ENCODE results near the gene BEND7. TPM values are rescaled to one million over a fixed set of nuclear protein-coding genes. Genes with fewer than 3 reads are reported as not detected.
"Not testable (repeated sequence)": the region's sequence is repeated elsewhere in the genome, so short reads cannot be mapped to it uniquely, and the experiment has no call there.

Gene BEND7
- total RNA-seq, 1 experiment from 2014 or later = 3.1 TPM

GRCh38 chr10:13445656-13446400 lies 83.0 kb downstream of the BEND7 start:
- Histone ChIP-seq H3K4me3 (no peak overlapping the region), H3K36me3 (no peaks in the 10 kb centered on the region; the same call in 1 of the 2 replicates), H3K4me1 (replicated peaks) (no peaks in the 10 kb centered on the region), H3K27ac (no peak overlapping the region), H3K27me3 (replicated peaks) (no peaks in the 10 kb centered on the region; the same call in 1 of the 2 replicates), H3K9me3 (replicated peaks) (no peaks in the 10 kb centered on the region)
- no peak for DNase-seq (ENCODE audit: low read depth in 1 of 2, low spot score in 2 of 2)

GRCh38 chr10:13441476-13441875 lies 87.3 kb downstream of the BEND7 start:
- H3K36me3 ChIP-seq = no peaks in the 10 kb centered on the region
- no peak overlapping the region for H3K27ac ChIP-seq
- H3K9me3 ChIP-seq (replicated peaks) = no peaks in the 10 kb centered on the region
- no peaks in the 10 kb centered on the region; the same call in 1 of the 2 replicates for H3K27me3 ChIP-seq (replicated peaks)
- no peak overlapping the region for H3K4me3 ChIP-seq
- H3K4me1 ChIP-seq (replicated peaks) = no peaks in the 10 kb centered on the region
- no peak for DNase-seq (ENCODE audit: low read depth in 1 of 2, low spot score in 2 of 2)

GRCh38 chr10:13440185-13441061 lies 88.4 kb downstream of the BEND7 start:
- Histone ChIP-seq H3K36me3 (no peaks in the 10 kb centered on the region), H3K27me3 (replicated peaks) (no peaks in the 10 kb centered on the region; the same call in 1 of the 2 replicates), H3K4me3 (no peak overlapping the region), H3K27ac (no peak overlapping the region), H3K9me3 (replicated peaks) (no peaks in the 10 kb centered on the region), H3K4me1 (replicated peaks) (no peaks in the 10 kb centered on the region)
- no peak for DNase-seq (ENCODE audit: low read depth in 1 of 2, low spot score in 2 of 2)

GRCh38 chr10:13439313-13440184 lies 89.3 kb downstream of the BEND7 start:
- no peaks in the 10 kb centered on the region for H3K4me1 ChIP-seq (replicated peaks)
- no peak overlapping the region for H3K4me3 ChIP-seq
- no peak for DNase-seq (ENCODE audit: low read depth in 1 of 2, low spot score in 2 of 2)
- no peaks in the 10 kb centered on the region for H3K9me3 ChIP-seq (replicated peaks)
- no peak overlapping the region for H3K27ac ChIP-seq
- H3K36me3 ChIP-seq = no peaks in the 10 kb centered on the region
- no peaks in the 10 kb centered on the region; the same call in 1 of the 2 replicates for H3K27me3 ChIP-seq (replicated peaks)

- Histone ChIP-seq H3K27me3 (replicated peaks) (no peaks in the 10 kb centered on the region; the same call in 1 of the 2 replicates), H3K4me3 (no peak overlapping the region), H3K36me3 (no peaks in the 10 kb centered on the region), H3K4me1 (replicated peaks) (no peaks in the 10 kb centered on the region), H3K9me3 (replicated peaks) (no peaks in the 10 kb centered on the region), H3K27ac (no peak overlapping the region)
- no peak for DNase-seq (ENCODE audit: low read depth in 1 of 2, low spot score in 2 of 2)
These were observed 91.7 kb downstream of the BEND7 start for GRCh38 chr10:13437026-13437555.

GRCh38 chr10:13427943-13428342 lies 100.9 kb downstream of the BEND7 start:
- not testable (repeated sequence) for DNase-seq (ENCODE audit: low read depth in 1 of 2, low spot score in 2 of 2); H3K4me1 ChIP-seq (replicated peaks); H3K4me3 ChIP-seq; H3K27ac ChIP-seq; H3K9me3 ChIP-seq (replicated peaks); H3K27me3 ChIP-seq (replicated peaks); H3K36me3 ChIP-seq

GRCh38 chr10:13425397-13425796 lies 103.4 kb downstream of the BEND7 start:
- Histone ChIP-seq H3K27ac (no peak overlapping the region), H3K36me3 (no peaks in the 10 kb centered on the region), H3K9me3 (replicated peaks) (no peaks in the 10 kb centered on the region), H3K4me3 (no peak overlapping the region), H3K27me3 (replicated peaks) (no peaks in the 10 kb centered on the region), H3K4me1 (replicated peaks) (no peaks in the 10 kb centered on the region)
- no peak for DNase-seq (ENCODE audit: low read depth in 1 of 2, low spot score in 2 of 2)

- H3K4me3 ChIP-seq = no peak overlapping the region
- no peak overlapping the region for H3K27ac ChIP-seq
- H3K4me1 ChIP-seq (replicated peaks) = no peaks in the 10 kb centered on the region
- no peaks in the 10 kb centered on the region for H3K9me3 ChIP-seq (replicated peaks)
- H3K36me3 ChIP-seq = no peaks in the 10 kb centered on the region
- H3K27me3 ChIP-seq (replicated peaks) = no peaks in the 10 kb centered on the region
- DNase-seq (ENCODE audit: low read depth in 1 of 2, low spot score in 2 of 2) = no peak
These were observed 106.0 kb downstream of the BEND7 start for GRCh38 chr10:13422800-13423199.

- H3K4me1 ChIP-seq (replicated peaks) = no peaks in the 10 kb centered on the region
These were observed 107.4 kb downstream of the BEND7 start for GRCh38 chr10:13421382-13421917.

GRCh38 chr10:13420532-13421307 lies 108.1 kb downstream of the BEND7 start:
- no peaks in the 10 kb centered on the region for H3K9me3 ChIP-seq (replicated peaks)
- H3K36me3 ChIP-seq = no peaks in the 10 kb centered on the region
- DNase-seq (ENCODE audit: low read depth in 1 of 2, low spot score in 2 of 2) = no peak
- no peak overlapping the region for H3K4me3 ChIP-seq
- H3K27ac ChIP-seq = no peak overlapping the region
- no peaks in the 10 kb centered on the region for H3K4me1 ChIP-seq (replicated peaks)
- H3K27me3 ChIP-seq (replicated peaks) = no peaks in the 10 kb centered on the region

More at GRCh38 chr10:13421382-13421917, 107.4 kb downstream of the BEND7 start:
- no peak for DNase-seq (ENCODE audit: low read depth in 1 of 2, low spot score in 2 of 2)
- Histone ChIP-seq H3K36me3 (no peaks in the 10 kb centered on the region), H3K9me3 (replicated peaks) (no peaks in the 10 kb centered on the region), H3K27ac (no peak overlapping the region), H3K4me3 (no peak overlapping the region), H3K27me3 (replicated peaks) (no peaks in the 10 kb centered on the region)

GRCh38 chr10:13417459-13418126 lies 111.2 kb downstream of the BEND7 start:
- H3K27ac ChIP-seq = no peak overlapping the region
- no peak for DNase-seq (ENCODE audit: low read depth in 1 of 2, low spot score in 2 of 2)
- H3K9me3 ChIP-seq (replicated peaks) = no peaks in the 10 kb centered on the region
- no peaks in the 10 kb centered on the region for H3K36me3 ChIP-seq
- H3K4me1 ChIP-seq (replicated peaks) = no peaks in the 10 kb centered on the region
- no peaks in the 10 kb centered on the region for H3K27me3 ChIP-seq (replicated peaks)
- H3K4me3 ChIP-seq = no peak overlapping the region

- Histone ChIP-seq H3K27me3 (replicated peaks) (no peaks in the 10 kb centered on the region), H3K36me3 (no peaks in the 10 kb centered on the region), H3K4me1 (replicated peaks) (no peaks in the 10 kb centered on the region), H3K27ac (no peak overlapping the region), H3K4me3 (no peak overlapping the region), H3K9me3 (replicated peaks) (no peaks in the 10 kb centered on the region)
- no peak for DNase-seq (ENCODE audit: low read depth in 1 of 2, low spot score in 2 of 2)
These were observed 112.1 kb downstream of the BEND7 start for GRCh38 chr10:13416760-13417159.
